Right lobe of liver (tissue), 4 donors: Measurements from ENCODE around the gene TIMM44.
"Not testable (repeated sequence)": the region's sequence is repeated elsewhere in the genome, so short reads cannot be mapped to it uniquely, and the experiment has no call there.

Experiments used
- POLR2A ChIP-seq: fragments of 450-650 bp; IDR thresholded peaks from one replicate; pipeline ENCODE4 v1.6.1; 2017; ENCODE audit warnings: antibody characterized with exemption, mild to moderate bottlenecking
- TF ChIP-seq, protein P1 (sequence below), 4 donors: fragments of 200-600 bp in 3 of 4; fragments of 450-650 bp in 1 of 4; IDR thresholded peaks; one replicate each; pipeline versions ENCODE4 v1.5.1 to v1.8.0; 2016 to 2022; ENCODE audit warnings: antibody characterized with exemption in 4 of 4, mild to moderate bottlenecking in 2 of 4
- donor health status: DM: no; HTN: no; CAD: no.
- donor health status: DM: no; HTN: no; CAD: no.
- donor health status: DM: no; HTN: yes; CAD: no.

DNA sequence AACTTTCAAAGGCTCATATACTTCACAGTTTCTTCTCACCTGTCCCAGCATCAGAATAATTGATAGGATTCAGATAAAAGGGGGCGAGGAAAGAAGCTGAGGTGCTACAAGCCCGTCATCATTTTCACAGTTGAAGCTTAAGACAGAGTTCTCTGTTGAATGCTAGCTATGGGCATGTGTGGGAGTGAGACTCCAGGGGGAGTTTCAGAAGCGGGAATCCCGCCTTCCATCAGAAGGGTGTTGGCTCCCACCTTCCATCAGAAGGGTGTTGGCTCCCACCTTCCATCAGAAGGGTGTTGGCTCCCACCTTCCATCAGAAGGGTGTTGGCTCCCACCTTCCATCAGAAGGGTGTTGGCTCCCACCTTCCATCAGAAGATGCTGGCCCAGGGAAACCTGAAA is 17.6 kb upstream of the TIMM44 start:
- TF ChIP-seq POLR2A: not testable (repeated sequence)
- TF ChIP-seq, protein P1, sequence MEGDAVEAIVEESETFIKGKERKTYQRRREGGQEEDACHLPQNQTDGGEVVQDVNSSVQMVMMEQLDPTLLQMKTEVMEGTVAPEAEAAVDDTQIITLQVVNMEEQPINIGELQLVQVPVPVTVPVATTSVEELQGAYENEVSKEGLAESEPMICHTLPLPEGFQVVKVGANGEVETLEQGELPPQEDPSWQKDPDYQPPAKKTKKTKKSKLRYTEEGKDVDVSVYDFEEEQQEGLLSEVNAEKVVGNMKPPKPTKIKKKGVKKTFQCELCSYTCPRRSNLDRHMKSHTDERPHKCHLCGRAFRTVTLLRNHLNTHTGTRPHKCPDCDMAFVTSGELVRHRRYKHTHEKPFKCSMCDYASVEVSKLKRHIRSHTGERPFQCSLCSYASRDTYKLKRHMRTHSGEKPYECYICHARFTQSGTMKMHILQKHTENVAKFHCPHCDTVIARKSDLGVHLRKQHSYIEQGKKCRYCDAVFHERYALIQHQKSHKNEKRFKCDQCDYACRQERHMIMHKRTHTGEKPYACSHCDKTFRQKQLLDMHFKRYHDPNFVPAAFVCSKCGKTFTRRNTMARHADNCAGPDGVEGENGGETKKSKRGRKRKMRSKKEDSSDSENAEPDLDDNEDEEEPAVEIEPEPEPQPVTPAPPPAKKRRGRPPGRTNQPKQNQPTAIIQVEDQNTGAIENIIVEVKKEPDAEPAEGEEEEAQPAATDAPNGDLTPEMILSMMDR (IDR thresholded peaks at IDR 0.05): not testable (repeated sequence)
